Stimulated activated CD4-positive, alpha-beta T cell treated with anti-CD3 and anti-CD28 coated beads, Interleukin-1b, Interleukin-23, amount 100 ng/mL, for 24 hours (primary cell): ENCODE data around the gene KIAA0753.

Experiments used
- DNase-seq, 4 experiments: peaks; one replicate each; pipeline ENCODE4 v3.0.0-alpha.2; 2020; ENCODE audit warnings: low read depth in 4 of 4, low spot score in 1 of 4

KIAA0753 gene

GRCh38 chr17:6572972-6573370 lies 67.5 kb downstream of the KIAA0753 start:
- DNase-seq: no peak

GRCh38 chr17:6571452-6571781 lies 69.1 kb downstream of the KIAA0753 start:
- DNase-seq: no peak

DNA sequence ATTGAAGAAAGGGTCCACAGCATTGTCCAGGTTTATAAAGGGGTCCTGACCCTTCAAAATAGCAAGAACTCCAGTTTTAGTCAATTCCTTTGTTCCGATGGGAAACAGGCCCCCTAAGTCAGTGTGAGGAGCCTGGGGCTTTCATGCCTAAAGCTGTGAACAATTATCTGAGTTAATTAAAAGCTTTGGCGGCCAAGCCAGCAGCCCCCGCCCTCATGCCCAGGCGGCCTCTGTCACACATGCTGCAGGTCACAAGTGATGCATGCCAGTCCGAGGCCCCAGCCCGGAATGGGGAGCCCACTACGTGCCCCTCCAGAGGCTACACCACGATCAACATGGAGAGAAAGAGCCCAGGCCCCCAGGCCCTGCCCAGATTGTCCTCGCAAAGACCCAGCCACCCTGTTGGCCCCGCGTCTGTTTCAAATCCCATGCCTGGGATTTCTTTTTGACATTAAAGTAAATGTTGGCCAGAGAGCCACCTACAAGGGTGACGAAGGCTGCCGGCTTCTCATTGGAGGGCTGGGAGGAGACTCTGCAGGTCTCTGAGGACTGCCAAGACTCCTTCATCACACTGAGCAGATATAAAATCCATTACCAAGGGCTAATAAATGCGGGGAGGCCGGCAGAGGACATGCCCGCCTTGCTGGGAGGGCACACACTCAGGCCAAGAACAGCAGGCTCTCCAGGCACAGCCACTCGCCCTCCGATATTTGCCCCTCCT lies 69.6 kb downstream of the KIAA0753 start:
- DNase-seq: no peak

DNA sequence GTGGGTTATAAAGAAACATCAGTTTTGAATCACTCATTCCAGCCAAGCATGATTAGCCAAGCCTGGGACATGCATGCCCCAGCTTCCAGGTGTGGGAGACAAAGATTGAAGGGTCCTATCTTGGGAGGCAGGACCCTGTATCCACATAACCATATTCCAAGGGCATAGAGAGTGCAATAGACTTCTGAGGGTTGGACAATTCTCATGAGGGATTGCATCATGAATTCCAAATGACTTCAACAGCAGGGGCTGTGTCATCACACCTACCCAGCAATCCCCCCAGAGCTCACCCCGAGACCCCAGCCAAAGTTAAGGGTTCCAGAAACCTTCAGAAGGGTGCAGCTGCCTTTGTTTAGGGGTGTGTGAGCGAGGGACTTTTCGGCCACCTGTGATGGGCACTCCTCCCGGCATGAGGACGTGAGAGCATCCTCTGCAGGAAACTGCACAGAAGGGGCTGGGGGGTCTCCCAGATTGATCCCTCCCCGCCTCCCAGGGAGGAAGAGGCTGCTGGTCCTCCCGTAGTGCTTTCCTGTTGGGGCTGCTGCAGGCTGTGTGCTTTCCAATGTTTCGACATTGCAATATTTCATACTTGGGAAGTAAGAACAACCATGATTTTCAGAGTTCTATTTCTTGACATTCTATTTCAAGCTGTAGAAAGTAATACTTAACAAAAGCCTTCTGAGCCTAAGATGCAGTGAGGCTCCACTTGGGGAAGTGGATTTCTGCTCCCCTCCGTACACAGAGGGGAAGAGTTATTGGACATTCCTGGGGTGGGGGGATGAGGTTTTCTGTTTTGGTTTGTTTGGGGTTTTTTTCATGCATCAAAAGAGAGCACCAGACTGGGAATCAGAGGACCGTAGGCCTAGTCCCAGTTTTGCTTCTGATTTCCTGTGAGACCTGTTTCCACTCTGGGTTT lies 70.9 kb downstream of the KIAA0753 start:
- no peak for DNase-seq

GRCh38 chr17:6568184-6568758 lies 72.2 kb downstream of the KIAA0753 start:
- no peak for DNase-seq

DNA sequence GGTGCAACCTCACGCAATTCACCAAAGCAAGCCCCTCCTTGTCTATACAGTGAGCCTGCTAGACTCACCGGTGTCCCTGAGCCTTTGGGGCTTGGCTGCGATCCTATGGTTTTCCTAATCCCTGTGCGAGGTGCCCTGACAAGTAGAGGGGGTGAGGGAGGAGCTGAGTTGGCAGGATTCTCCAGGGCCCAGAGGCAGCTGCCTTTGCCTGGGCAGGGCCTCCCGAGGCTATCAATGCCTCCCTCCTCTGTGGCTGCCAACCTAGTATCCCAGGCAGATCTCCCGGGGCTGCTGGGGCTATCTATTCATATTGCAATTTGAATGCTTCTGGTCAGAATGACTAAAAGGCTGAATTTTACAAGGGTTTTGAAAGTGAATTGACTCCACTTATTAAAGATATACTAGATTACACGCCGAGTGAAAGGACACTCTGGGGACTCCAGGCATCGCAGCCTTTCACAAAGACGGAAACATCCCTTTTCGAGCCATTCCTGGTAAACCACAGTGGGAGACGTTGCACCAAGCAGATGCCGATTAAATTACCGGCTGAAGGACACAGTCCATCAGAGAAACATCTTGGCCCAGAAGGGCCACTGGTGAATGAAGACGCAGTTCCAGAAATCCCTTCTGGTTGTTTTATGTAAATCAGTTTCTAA lies 72.9 kb downstream of the KIAA0753 start:
- no peak for DNase-seq

GRCh38 chr17:6561446-6561845 lies 79.1 kb downstream of the KIAA0753 start:
- no peak for DNase-seq

DNA sequence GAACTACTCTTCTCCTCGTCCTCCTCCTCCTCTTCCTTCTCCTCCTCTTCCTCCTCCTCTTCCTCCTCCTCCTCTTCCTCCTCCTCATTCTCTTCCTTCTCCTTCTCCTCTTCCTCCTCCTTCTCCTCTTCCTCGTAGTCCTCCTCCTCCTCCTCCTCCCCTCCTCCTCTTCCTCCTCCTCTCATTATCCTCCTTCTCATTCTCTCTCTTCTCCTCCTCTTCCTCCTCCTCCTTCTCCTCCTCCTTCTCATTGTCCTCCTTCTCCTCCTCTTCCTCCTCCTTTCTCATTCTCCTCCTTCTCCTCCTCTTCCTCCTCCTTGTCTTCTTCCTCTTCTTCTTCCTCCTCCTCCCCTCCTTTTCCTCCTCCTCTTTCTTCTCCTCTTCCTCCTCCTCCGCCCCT lies 80.0 kb downstream of the KIAA0753 start:
- DNase-seq: no peak

GRCh38 chr17:6559753-6560215 lies 80.7 kb downstream of the KIAA0753 start:
- no peak for DNase-seq

GRCh38 chr17:6558932-6559752 lies 81.4 kb downstream of the KIAA0753 start:
- DNase-seq: no peak

GRCh38 chr17:6558276-6558675 lies 82.2 kb downstream of the KIAA0753 start:
- no peak for DNase-seq

- DNase-seq: no peak
These were observed 83.5 kb downstream of the KIAA0753 start for GRCh38 chr17:6557040-6557438.

DNA sequence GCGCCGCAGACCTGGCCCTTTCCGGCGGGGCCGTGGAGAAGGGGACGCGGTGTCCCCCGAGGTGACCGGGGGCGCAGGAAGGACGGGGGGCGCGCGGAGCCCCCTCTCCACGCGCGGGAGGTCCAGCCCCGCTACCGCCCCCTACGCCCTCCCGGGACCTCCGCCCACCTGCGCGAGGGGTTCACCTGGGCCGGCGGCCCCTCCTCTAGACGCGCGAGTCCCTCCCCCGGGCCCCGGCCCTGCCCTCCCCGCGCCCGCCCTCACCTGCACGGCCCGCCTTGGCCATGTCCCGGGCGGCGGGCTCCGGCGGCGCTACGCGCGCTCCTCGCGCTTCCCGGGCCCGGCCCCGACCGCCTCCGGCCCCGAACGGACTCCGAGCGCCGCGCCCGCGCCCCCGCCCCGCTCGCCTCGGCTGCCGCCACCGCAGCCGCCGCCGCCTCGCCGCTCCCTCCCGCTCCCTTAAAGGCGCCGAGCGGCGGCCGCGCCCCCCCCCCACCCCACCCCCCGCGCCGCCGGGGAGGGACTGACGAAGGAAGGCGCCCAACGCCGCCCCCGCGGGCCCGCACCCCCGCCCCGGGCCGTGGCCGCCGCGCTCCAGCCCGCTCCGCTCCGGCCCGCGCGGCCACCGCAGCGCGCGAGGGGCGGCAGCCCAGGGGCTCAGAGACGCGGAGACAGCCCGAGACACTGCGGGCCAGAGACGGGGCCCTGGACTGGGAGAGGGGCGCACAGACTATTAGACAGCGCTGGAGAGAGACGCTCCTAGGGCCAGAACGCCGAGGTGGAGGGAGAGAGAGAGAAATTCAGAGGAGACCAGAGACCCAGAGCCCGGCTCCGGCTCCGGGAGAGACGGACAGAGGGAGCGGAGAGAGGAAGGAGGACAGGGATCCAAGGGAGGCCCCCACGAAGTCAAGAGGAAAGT lies 84.1 kb downstream of the KIAA0753 start, which contains the start of gene PITPNM3:
PITPNM3 (minus strand) TSS at position 435 of the 919 bp plus-strand sequence; CDS start at position 286, 149 bp downstream.
- no peak for DNase-seq

- no peak for DNase-seq
These were observed 85.0 kb downstream of the KIAA0753 start for GRCh38 chr17:6555331-6556120.

DNA sequence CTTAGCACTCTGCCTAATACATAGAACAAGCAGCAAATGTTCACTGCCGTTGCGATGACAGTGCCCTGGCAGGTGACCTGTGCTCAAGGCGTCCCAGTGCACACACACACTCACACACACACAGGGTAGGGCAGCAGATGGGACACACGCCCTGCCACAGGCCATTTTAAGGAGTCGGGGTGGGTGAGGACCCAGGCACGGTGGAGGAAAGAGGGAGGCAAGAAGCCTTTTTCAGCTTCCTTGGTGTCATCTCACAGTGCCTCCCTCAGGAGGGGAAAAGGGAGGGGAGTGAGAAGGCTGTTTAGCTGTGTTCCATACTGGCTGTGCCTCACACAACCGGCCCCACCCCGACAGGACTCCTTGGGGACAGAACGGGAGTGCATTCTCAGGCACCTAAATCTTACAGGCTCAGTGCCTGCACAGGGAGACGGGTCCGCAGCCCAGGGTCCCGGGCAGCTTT lies 85.6 kb downstream of the KIAA0753 start:
- no peak for DNase-seq

GRCh38 chr17:6554342-6554741 lies 86.2 kb downstream of the KIAA0753 start:
- DNase-seq: no peak

GRCh38 chr17:6551869-6552531 lies 88.5 kb downstream of the KIAA0753 start:
- DNase-seq: no peak

GRCh38 chr17:6551356-6551755 lies 89.2 kb downstream of the KIAA0753 start:
- DNase-seq: no peak
